ENCODE data around the gene PCDH10.
A peak's percentile ranks its signal among the peaks of the same experiment; 100 is the strongest.

Gene PCDH10

GRCh38 chr4:133143775-133144430 lies 5.2 kb upstream of the PCDH10 start:
- no peak overlapping the region for H3K4me3 ChIP-seq (ENCODE audit: low read depth, low read length)
- TF ChIP-seq, protein P1, sequence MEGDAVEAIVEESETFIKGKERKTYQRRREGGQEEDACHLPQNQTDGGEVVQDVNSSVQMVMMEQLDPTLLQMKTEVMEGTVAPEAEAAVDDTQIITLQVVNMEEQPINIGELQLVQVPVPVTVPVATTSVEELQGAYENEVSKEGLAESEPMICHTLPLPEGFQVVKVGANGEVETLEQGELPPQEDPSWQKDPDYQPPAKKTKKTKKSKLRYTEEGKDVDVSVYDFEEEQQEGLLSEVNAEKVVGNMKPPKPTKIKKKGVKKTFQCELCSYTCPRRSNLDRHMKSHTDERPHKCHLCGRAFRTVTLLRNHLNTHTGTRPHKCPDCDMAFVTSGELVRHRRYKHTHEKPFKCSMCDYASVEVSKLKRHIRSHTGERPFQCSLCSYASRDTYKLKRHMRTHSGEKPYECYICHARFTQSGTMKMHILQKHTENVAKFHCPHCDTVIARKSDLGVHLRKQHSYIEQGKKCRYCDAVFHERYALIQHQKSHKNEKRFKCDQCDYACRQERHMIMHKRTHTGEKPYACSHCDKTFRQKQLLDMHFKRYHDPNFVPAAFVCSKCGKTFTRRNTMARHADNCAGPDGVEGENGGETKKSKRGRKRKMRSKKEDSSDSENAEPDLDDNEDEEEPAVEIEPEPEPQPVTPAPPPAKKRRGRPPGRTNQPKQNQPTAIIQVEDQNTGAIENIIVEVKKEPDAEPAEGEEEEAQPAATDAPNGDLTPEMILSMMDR (IDR thresholded peaks at IDR 0.05; ENCODE audit: low read depth, low read length), result no peak
- no peak for DNase-seq (ENCODE audit: low read depth, low spot score)
- in situ Hi-C loops (cut with HindIII; ENCODE audit: low sequenced_read_pairs), result no loop called here

- in situ Hi-C loops (cut with HindIII; ENCODE audit: low sequenced_read_pairs), result no loop called here
- TF ChIP-seq, protein P1 (IDR thresholded peaks at IDR 0.05; ENCODE audit: low read depth, low read length), result no peak
- H3K4me3 ChIP-seq (ENCODE audit: low read depth, low read length), result no peak overlapping the region
- no peak for DNase-seq (ENCODE audit: low read depth, low spot score)
These were observed 3.9 kb upstream of the PCDH10 start for GRCh38 chr4:133145241-133145640.

GRCh38 chr4:133145758-133146573 lies 3.1 kb upstream of the PCDH10 start:
- in situ Hi-C loops (cut with HindIII; ENCODE audit: low sequenced_read_pairs), result no loop called here
- no peak for DNase-seq (ENCODE audit: low read depth, low spot score)
- H3K4me3 ChIP-seq (ENCODE audit: low read depth, low read length), result peak overlapping the region; percentile 65
- TF ChIP-seq, protein P1 (IDR thresholded peaks at IDR 0.05; ENCODE audit: low read depth, low read length), result peak; percentile 24

DNA sequence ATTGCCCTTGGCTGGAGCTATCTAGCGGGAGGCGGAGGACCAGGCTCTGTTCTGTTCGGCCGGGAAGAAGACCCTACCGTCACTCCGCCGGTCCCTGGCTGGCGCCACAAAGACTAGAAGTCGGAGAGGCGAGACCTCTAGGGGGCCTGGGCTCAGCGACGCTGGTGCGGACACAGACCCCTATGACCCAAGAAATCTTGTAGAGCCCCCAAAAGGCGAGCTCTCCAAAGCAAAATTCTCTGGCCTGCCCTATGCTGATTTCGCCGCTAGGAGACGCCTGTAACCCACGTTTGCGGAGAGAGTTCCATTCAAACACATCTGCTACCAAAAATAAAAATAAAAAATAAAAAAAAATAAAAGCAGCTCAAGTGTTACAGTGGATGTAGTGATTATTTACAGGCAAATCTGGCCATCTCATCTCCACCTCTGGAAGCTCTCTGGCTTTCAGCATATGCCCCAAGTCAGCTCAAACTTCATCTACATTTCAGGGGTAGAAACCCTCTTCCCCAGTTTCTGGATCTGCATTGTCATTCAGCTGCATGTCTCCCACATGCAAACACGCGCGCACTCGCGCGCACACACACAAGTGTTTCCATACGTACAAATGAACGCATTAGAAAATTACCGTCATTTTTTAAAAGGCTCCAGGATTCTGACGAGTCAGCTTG lies 2.4 kb upstream of the PCDH10 start:
- in situ Hi-C loops (cut with HindIII; ENCODE audit: low sequenced_read_pairs), result no loop called here
- peak overlapping the region; percentile 65 for H3K4me3 ChIP-seq (ENCODE audit: low read depth, low read length)
- TF ChIP-seq, protein P1 (IDR thresholded peaks at IDR 0.05; ENCODE audit: low read depth, low read length), result peak; percentile 99
- DNase-seq (ENCODE audit: low read depth, low spot score), result peak; percentile 75

- in situ Hi-C loops (cut with HindIII; ENCODE audit: low sequenced_read_pairs), result no loop called here
These were observed 1.7 kb upstream of the PCDH10 start for GRCh38 chr4:133147286-133147821.

More at GRCh38 chr4:133147286-133147821, 1.7 kb upstream of the PCDH10 start:
- peak overlapping the region; percentile 65 for H3K4me3 ChIP-seq (ENCODE audit: low read depth, low read length)
- DNase-seq (ENCODE audit: low read depth, low spot score), result peak; percentile 45
- TF ChIP-seq, protein P1 (IDR thresholded peaks at IDR 0.05; ENCODE audit: low read depth, low read length), result no peak

All from astrocyte of the spinal cord (primary cell).